Measurements from ENCODE around the gene PDLIM7.

Gene PDLIM7

GRCh38 chr5:177504086-177505056 is 7.0 kb upstream of the PDLIM7 start:
- DNase-seq: no peak

GRCh38 chr5:177503351-177504085 is 6.1 kb upstream of the PDLIM7 start:
- DNase-seq: no peak

GRCh38 chr5:177502886-177503285 is 5.5 kb upstream of the PDLIM7 start:
- no peak for DNase-seq

GRCh38 chr5:177501874-177502678 is 4.7 kb upstream of the PDLIM7 start:
- no peak for DNase-seq

- DNase-seq: peak; percentile 91
Observed at GRCh38 chr5:177500685-177501522, 3.5 kb upstream of the PDLIM7 start.

GRCh38 chr5:177499842-177500241 is 2.4 kb upstream of the PDLIM7 start:
- DNase-seq: no peak

GRCh38 chr5:177498013-177498787 is 796 bp upstream of the PDLIM7 start:
- DNase-seq: no peak

GRCh38 chr5:177496727-177497291 is 595 bp downstream of the PDLIM7 start:
- DNase-seq: no peak

- DNase-seq: no peak
Observed at GRCh38 chr5:177496070-177496726, 1.2 kb downstream of the PDLIM7 start.

GRCh38 chr5:177495243-177496060 is 2.0 kb downstream of the PDLIM7 start:
- no peak for DNase-seq

- no peak for DNase-seq
Observed at GRCh38 chr5:177494346-177495195, 2.8 kb downstream of the PDLIM7 start.

GRCh38 chr5:177493795-177494345 is 3.5 kb downstream of the PDLIM7 start:
- DNase-seq: no peak

GRCh38 chr5:177492841-177493240 is 4.6 kb downstream of the PDLIM7 start:
- no peak for DNase-seq

- DNase-seq: no peak
Observed at GRCh38 chr5:177491983-177492746, 5.2 kb downstream of the PDLIM7 start.

- no peak for DNase-seq
Observed at GRCh38 chr5:177491429-177491945, 5.9 kb downstream of the PDLIM7 start.

- no peak for DNase-seq
Observed at GRCh38 chr5:177490992-177491391, 6.4 kb downstream of the PDLIM7 start.
